Measurements from ENCODE around the gene RASSF1. TPM values are rescaled to one million over a fixed set of nuclear protein-coding genes. Genes with fewer than 3 reads are reported as not detected.

Gene RASSF1
- total RNA-seq, 2 donors from 2014 or later, result 20.7 to 25.6 TPM

DNA sequence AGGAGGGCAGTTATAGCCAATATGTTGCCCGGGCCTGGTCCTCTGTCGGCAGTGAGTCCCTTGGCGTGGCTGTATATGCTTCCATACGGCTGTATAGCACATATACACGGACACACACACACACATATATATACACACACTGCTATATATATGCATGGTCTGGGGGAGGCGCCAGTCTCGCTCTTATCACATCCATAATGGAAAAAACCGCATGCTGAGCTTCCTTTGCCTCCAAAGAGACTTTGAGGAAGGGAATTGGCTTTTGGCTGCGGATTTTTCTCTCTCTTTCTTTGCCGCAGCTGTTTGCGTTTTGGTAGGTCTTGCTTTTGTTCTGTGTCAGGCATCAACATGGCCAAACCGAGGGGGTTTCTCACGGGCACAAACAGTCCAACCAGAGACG is 30.0 kb upstream of the RASSF1 start:
- no peak for ATAC-seq
- intact Hi-C loops (cut with DNase I), result no loop called here
- DNase-seq, result no peak

DNA sequence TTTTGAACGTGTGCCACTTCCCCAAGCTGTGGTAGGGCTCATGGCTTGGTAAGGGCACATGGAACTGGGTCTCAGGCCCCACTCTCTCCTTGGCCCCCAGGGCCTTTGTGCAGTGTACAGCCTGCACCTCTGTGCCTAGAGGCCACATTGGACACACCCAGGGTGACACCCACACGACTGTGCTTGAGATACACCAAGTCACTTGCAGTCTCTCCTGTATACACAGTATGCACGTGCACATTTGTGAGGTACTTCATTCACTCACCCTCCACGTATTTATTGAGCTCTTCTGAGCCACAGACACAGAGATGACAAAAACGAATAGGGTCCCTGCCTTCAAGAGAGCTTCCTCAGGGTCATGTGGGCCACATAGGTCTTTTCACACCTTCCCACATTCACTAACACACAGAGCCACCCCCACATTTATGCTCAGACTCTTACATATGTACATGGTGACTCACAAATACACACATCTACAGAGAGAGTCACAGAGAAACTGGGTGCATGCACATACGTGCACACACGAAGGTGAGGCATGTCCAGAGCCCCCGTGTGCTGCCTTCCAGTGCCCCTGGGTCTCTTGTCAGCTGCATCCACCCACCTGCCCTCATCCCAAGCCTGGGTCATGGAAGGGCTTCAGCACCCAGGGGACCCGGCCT is 28.5 kb upstream of the RASSF1 start:
- no peak for ATAC-seq
- intact Hi-C loops (cut with DNase I), result no loop called here
- DNase-seq, result no peak

DNA sequence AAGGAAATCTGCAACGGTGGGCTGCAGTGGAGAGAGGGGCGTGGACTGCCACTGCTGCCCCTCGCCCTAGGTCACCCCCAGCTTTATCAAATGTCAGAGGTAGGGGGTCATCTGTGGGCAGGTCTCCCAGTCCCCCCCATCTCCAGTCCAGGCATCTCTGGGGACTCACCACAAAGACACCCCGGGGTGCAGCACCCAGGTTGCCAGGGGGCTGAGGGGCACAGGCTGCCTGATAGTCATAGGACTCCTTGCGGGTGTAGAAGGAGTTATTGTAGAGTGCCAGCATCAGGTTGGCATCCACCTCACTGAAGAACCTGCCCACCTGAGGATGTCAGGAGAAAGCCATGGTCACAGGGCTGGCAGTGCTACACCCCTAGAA is 25.2 kb upstream of the RASSF1 start:
- ATAC-seq, result no peak
- intact Hi-C loops (cut with DNase I), result no loop called here
- DNase-seq, result no peak

DNA sequence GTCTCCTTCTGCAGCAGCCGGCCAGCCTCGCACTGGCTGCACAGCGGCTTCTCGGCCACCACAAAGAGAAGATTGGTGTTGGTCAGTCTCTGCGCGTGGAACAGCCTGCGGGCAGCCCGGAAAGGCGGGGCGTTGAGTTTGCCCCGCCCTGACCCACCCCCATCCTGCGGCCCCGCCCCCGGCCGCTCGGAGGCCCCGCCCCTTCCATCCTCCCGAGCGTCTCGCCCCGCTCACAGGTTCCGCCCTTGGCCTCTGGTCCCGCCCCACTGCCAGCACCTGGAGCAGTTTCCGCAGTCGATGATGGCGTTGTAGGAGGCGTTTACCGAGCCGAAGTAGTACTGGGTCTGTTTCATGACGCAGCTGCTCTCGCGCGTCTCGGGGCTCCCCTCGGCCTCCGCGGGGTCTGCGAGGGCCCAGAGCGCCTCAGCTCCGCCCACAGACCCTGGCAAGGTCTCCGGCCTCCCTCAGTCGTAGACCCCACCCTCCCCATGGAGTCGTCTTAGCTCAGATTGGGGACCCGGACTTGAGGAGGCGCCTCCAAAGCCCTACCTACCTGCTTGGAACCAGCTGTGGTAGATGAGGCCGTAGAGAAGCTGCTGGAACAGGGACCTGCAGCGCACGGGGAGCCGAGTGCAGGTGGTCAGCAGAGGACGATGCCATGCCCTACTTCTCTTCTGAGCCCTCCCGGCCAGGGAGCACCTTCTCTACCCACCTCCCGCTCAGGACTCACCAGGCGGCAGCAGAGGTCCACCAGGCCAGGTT is 24.6 kb upstream of the RASSF1 start:
- intact Hi-C loops (cut with DNase I), result no loop called here

DNA sequence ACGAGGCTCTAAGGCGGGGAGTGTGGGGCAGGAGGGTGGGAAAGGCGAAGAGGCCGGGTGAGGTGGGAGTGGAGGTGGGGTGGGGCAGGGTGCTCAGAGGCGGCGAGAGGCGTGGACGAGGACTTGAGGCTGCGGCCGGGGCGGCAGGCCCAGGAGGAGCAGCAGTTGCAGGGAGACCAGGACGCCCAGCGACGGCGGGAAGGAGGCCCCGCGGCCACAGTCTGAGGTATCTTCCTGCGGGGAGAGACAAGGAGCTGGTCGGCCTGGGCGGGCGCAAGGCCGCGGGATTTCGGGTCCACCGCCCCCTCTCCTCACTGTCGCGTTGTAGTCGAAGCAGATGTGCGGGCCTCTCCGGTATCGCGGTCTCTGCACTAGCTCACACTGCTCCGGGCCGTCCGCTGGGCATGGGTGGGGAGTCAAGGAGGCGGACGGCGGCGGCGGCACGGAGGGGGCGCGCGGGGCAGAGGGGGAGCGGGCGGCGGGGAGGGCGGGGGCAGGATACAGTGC is 24.0 kb upstream of the RASSF1 start:
- intact Hi-C loops (cut with DNase I), result no loop called here
- DNase-seq (no peak), ATAC-seq (peak; percentile 42 to 51)

More for the DNA sequence above, 24.6 kb upstream of the RASSF1 start:
- DNase-seq, result peak; percentile 87
- ATAC-seq, result peak; percentile 89 to 91

DNA sequence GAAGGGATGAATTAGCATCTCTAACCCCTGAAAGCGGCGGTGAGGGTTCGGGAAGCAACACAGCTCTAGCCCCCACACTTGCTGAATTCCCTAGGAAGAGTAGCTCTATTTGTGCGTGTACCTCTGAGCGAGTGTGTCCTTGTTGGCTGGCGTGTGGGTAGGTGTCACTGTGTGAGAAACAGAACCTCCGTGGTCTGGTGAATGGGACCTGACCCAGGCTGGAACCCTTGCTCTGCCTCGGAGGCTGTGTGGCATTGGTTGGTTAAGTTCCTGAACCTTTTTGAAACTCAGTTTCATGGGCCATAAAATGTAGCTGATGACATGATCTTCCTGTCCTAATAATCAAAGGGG is 19.1 kb upstream of the RASSF1 start:
- ATAC-seq (no peak), DNase-seq (no peak)
- intact Hi-C loops (cut with DNase I), result no loop called here

DNA sequence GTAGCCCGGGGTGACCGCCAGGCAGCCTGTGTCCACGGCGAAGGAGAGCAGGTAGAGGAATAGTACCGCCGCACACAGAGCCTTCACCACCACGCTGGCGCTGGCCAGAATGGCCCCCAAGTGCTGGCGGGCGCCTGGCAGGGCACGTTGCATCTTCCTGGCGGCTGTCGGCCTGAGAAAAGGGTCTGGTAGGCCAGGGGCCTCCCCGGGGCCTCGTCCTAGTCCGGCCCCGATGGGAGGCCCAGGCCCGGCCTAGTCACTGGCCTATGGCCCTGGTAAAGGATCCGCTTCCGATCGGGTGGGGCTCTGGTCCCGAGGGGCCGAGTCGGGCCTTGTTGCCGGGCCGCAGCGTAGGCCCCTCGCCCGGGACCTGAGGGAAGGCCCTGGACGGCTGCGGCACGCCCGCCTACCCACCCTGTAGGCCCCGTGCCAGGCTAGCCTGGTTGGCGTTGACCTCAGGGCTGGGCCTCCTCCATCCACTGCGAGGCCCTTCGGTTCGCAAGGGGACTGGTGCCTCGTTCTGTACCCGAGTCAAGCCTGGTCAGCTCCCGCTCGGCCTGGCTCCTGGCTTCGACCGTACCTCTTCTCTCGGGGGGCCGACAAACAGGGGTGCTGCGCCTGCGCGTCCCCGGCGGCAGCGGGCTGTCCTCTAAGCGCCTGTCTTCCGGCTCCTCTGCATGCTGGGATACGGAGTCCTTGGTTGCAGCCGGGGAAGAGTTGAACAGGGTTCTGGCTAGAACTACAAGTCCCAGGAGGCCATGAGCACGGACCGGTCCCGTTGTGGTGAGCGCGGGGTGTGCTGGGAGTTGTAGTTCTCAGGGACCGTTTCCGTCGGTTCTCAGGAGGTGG is 18.5 kb upstream of the RASSF1 start, which contains the start of gene TMEM115:
TSS of gene TMEM115 (minus strand) at position 611 of the 849 bp plus-strand sequence. CDS start at position 153, 458 bp downstream.
- intact Hi-C loops (cut with DNase I), result no loop called here
- peak; percentile 98 for DNase-seq
- ATAC-seq, result peak; percentile 97 to 98

DNA sequence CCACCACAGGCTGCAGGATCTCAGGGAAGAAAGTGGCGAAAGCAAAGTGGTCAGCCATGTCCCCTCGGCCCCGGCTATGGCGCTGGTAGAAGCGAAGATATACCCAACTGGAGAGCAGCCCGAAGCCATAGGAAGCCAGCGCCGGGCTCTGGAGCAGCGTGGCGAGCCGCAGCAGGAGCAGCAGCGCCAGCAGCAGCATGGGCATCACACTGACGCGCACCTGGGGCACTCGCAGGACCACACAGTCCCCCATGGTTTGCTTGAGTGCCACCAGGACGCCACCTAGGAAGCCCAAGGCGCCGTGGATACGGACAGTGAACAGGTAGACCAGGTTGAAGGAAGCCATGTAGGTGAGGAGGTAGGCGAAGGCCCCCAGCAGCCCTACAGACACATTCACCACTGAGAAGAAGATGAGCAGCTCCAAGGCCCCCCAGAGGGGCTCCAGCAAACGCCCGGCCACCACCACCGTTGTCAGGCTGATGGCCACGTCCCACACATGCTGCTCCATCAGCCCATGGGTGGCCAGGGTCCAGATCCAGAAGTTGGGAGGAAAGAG is 17.8 kb upstream of the RASSF1 start:
- intact Hi-C loops (cut with DNase I), result no loop called here
- DNase-seq, result no peak
- no peak for ATAC-seq

DNA sequence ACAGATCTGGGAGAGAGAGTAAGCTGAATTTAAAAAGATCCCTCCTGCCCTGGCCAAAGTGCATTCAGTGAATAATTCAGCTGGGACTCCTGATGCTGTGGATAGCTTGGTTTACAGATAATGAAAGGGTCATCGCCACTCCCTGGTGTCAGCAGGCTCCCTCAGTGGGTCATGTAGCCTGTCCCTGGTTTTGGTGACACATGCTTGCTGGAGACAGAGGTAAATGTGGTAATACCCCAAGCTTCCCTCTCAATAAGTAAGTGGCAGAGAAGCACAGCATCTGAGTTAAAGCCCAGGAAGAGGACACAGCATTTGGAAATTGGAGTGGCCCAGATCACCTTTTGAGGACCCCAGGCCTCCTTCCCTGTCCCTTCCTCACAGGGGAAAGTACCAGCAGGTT is 16.8 kb upstream of the RASSF1 start:
- DNase-seq (no peak), ATAC-seq (no peak)
- intact Hi-C loops (cut with DNase I), result no loop called here

DNA sequence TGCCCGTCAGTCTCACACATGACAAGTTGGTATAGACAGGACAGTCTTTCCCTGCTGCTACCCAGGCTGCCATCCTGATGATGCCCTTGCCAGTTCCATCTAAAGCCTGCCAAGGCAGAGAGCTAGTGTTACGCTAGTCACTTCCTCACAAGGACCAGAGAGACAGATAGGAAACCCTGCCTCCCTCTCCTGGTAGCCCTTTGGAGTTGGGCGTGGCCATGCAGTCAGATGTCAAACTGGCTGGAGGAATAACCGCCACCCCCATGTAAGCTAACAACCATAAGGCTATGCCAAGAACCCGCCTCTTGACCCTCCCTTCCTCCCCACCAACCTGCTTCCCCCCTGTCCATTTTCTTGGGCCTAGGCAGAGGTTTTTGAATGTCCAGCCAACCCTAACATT is 15.9 kb upstream of the RASSF1 start:
- peak; percentile 72 for DNase-seq
- intact Hi-C loops (cut with DNase I), result no loop called here
- ATAC-seq, result peak; percentile 4 to 6

DNA sequence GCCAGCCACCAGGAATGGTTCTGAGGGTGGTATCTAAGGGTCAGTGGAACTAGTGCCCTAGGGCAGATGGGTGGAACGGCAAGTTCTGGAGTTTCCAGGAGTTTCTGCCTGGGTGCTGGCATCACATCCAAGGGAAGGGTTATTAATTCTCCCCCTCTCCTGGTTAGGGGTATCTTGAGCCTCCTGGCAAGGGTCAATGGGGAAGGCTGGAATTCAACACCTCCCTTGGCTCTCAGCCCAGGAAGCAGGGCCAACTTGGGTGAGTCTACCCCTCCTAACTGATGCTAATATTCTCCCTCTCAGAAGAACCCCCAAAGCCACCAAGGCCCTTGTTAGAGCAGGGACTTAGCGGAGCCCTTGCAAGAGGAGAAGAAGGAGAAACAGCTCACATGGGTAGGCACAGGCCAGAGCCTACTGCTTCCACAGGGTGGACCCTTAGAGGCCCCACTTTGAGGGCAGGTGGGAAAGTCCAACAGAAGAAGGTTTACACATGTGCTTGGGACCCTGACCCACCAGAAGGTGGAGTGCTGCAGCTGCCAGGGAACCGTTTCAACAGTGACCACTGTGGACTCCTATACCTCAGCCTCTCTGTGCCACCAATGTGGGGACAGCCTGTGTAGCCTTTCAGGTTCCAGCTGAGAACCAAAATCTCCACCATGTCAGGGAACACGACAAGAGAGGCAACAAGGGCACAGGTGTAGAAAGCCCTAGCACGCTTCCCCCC is 15.4 kb upstream of the RASSF1 start:
- DNase-seq (no peak), ATAC-seq (no peak)
- intact Hi-C loops (cut with DNase I), result no loop called here

DNA sequence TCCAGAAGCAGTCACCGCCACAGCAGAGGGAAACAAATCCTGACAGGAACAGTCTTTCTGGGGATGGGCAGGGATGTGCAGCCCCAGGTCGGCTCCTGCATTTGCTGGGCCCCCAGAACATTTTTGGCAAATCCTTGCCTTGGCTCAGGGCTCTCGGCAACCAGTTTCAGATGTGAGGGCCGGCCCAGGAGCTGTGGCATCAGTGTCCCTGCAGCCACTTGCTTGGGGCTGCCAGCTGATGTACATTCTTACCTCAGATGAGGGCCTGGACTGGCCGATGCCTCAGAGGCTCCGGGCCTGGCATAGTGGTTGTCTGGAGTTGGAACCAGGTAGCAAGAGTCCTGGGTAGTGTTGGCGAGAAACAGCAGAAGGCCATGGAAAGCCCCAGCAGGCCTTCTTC is 14.2 kb upstream of the RASSF1 start:
- ATAC-seq (no peak), DNase-seq (no peak)
- intact Hi-C loops (cut with DNase I), result no loop called here

DNA sequence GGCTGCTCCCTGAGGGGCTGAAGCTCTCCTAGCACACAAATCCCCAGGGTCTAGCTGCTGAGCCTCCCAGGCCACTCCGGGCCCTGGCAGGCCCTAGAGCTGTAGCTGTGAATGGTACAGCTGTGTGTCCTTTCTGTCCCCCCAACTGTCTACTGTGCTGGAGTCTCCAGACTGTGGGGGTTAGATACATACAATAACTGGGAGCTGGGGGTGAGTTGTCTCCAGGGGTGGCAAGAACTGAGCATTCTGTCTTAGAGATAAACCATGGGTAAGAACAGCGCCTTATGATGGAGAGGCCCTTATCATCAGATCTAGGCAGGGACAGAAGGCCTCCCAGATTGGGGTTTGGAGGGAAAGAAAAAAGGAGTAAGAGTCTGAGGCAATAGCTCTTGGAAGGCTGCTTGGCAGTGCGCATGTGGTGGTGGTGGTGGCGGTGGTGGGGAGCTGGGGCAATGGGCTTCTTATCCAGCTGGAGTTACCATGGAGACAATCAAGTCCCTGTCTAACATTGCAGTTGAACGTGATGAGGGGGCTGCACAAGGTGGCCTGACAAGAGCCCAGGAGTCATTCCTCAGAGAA is 13.6 kb upstream of the RASSF1 start:
- DNase-seq, result no peak
- no peak for ATAC-seq
- intact Hi-C loops (cut with DNase I), result no loop called here

DNA sequence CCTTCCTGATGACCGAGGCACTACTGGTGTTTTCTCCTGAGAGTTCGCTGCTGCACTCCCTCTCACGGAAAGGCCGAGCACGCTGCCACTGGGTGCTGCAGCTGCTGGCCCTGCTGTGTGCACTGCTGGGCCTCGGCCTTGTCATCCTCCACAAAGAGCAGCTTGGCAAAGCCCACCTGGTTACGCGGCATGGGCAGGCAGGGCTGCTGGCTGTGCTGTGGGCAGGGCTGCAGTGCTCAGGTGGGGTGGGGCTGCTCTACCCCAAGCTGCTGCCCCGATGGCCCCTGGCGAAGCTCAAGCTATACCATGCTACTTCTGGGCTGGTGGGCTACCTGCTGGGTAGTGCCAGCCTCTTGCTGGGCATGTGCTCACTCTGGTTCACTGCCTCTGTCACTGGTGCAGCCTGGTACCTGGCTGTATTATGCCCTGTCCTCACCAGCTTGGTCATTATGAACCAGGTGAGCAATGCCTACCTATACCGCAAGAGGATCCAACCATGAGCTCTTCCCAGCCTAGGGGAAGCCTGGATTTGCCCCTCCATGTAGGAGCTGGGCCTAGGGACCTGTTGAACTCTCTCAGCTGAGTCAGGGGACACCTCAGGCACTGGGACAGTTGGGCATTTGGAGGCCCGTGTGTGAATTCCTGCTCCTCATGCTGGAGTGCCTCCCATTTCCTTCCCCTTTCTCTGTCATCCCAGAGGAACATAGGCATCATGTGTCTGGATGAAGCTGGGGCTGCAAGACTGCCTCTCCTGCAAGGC is 12.8 kb upstream of the RASSF1 start:
- intact Hi-C loops (cut with DNase I), result no loop called here
- ATAC-seq, result no peak
- no peak for DNase-seq

DNA sequence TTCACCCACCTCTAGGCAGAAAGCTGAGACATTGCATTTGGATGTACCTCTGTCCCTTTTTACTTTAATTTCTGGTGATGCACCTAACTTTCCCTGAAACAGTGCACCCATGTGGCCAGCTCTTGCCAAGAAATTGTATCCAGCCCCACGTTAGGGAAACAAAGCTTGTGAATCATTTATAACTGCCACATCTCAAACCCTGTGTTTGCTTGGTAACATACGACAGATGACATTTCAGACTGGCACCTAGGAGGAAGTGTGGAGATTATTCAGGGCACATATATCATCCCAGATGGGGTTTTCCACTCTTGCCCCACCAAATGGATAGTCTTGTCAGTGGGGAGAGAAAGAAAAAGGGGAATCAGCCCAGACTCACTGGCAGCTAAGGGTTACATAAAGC is 12.1 kb upstream of the RASSF1 start:
- DNase-seq (no peak), ATAC-seq (no peak)
- intact Hi-C loops (cut with DNase I), result no loop called here

DNA sequence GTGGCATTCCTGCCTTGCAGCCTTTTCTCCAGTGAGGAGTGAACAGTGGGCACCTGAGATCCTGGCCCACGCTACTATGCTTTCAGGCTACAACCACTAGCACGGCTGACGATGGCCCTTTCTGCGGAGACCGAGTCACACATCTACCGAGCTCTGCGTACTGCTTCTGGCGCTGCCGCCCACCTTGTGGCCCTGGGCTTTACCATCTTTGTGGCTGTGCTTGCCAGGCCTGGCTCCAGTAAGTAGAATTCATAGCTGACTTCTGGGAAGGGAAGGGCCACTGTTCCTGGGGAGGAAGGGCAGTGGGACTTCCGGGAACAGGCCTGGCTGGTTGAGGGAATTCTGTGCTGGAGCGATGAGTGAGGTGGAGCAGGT is 10.7 kb upstream of the RASSF1 start:
- DNase-seq (no peak), ATAC-seq (no peak)
- intact Hi-C loops (cut with DNase I), result no loop called here

DNA sequence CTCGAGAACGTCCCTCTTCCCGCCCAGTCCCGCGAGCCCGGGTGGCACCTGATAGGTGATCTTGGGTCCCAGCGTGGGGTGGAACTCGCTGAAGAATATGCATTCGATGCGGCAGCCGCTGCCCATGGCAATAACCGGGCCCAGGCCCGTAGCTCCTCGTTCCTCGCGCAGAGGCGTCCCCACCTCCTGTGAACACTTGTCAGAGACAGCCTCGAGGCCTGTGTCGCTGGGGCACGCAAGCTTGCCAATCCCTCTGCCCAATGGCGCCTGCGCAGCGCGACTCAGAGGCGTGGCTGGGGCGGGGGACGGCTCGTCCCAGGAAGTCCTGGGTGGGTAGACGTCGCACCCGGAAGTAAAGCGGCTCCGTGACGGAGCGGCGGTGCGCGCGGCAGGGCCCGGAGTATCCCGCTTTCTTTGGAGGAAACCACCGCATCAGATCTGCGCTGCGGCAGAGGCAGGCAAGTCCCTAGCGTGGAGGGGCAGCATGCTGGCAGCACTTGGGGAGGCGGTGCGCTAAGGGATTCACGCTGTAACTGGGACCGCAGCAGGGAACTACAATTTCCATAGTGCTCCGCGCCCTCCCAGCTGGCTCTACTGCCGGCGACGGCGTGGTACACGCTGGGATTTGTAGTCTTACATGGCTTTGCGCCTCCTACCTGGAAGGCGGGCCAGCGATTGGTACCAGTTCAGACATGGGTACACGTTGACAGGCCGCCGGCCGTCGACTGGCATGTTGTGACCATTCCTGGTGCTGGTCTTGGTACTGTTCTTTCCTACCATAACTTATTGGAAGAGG is 10.1 kb upstream of the RASSF1 start, which contains the start of the genes CYB561D2 and NPRL2:
TSS of gene CYB561D2 (plus strand) at position 336 of the 796 bp plus-strand sequence. CDS start 572 bp downstream, outside the sequence.
TSS of gene NPRL2 (minus strand) at position 249 of the 796 bp plus-strand sequence. CDS start at position 126, 123 bp downstream.
- intact Hi-C loops (cut with DNase I), result no loop called here
- peak; percentile 94 to 97 for ATAC-seq
- peak; percentile 96 for DNase-seq
